OCI-LY3 (cell line): Measurements from ENCODE around the gene C1orf105.

Experiments
- CTCF ChIP-seq: fragments of 200-600, 300-600 bp; sonication (generic); IDR thresholded peaks from 2 replicates; pipeline ENCODE4 v1.5.1; 2014; ENCODE audit warnings: antibody characterized with exemption, low read length, low read depth
- EZH2phosphoT487 ChIP-seq: fragments of 200-600 bp; shearing (Covaris generic); IDR thresholded peaks from 2 replicates; pipeline ENCODE4 v1.6.1; 2018; ENCODE audit warnings: antibody characterized with exemption, mixed run types, low read depth

- no peak for TF ChIP-seq CTCF
- no peak for TF ChIP-seq EZH2phosphoT487
These were observed 93.0 kb downstream of the C1orf105 start for GRCh38 chr1:172513479-172513878.
